ENCODE data around the gene SENP5.
"Not testable (repeated sequence)": the region's sequence is repeated elsewhere in the genome, so short reads cannot be mapped to it uniquely, and the experiment has no call there.

SENP5 gene

GRCh38 chr3:196872316-196872715 is 4.6 kb downstream of the SENP5 start:
- TF ChIP-seq CTCF (IDR thresholded peaks at IDR 0.05; ENCODE audit: control insufficient read depth, extremely low read depth, insufficient read depth) = no peak
- no peak for DNase-seq (ENCODE audit: low read depth)
- no peak overlapping the region for H3K4me3 ChIP-seq (ENCODE audit: low read depth, low read length)

- DNase-seq (ENCODE audit: low read depth); H3K4me3 ChIP-seq (ENCODE audit: low read depth, low read length): not testable (repeated sequence)
Measured at GRCh38 chr3:196874511-196875094, 6.9 kb downstream of the SENP5 start.

- no peak for DNase-seq (ENCODE audit: low read depth)
- TF ChIP-seq CTCF (IDR thresholded peaks at IDR 0.05; ENCODE audit: control insufficient read depth, extremely low read depth, insufficient read depth) = no peak
- H3K4me3 ChIP-seq (ENCODE audit: low read depth, low read length) = no peak overlapping the region
Measured at GRCh38 chr3:196875258-196875657, 7.5 kb downstream of the SENP5 start.

GRCh38 chr3:196883361-196883760 is 15.6 kb downstream of the SENP5 start:
- no peak for DNase-seq (ENCODE audit: low read depth)
- no peak for TF ChIP-seq CTCF (IDR thresholded peaks at IDR 0.05; ENCODE audit: control insufficient read depth, extremely low read depth, insufficient read depth)
- no peak overlapping the region for H3K4me3 ChIP-seq (ENCODE audit: low read depth, low read length)

- no peak overlapping the region for H3K4me3 ChIP-seq (ENCODE audit: low read depth, low read length)
- no peak for TF ChIP-seq CTCF (IDR thresholded peaks at IDR 0.05; ENCODE audit: control insufficient read depth, extremely low read depth, insufficient read depth)
- DNase-seq (ENCODE audit: low read depth) = no peak
Measured at GRCh38 chr3:196886144-196886543, 18.4 kb downstream of the SENP5 start.

- DNase-seq (ENCODE audit: low read depth) = no peak
- no peak for TF ChIP-seq CTCF (IDR thresholded peaks at IDR 0.05; ENCODE audit: control insufficient read depth, extremely low read depth, insufficient read depth)
- no peak overlapping the region for H3K4me3 ChIP-seq (ENCODE audit: low read depth, low read length)
Measured at GRCh38 chr3:196889844-196890708, 22.4 kb downstream of the SENP5 start.

- no peak overlapping the region for H3K4me3 ChIP-seq (ENCODE audit: low read depth, low read length)
- no peak for TF ChIP-seq CTCF (IDR thresholded peaks at IDR 0.05; ENCODE audit: control insufficient read depth, extremely low read depth, insufficient read depth)
- no peak for DNase-seq (ENCODE audit: low read depth)
Measured at GRCh38 chr3:196894557-196895295, 27.0 kb downstream of the SENP5 start.
